ENCODE measurements around the gene DSG3.

DNA sequence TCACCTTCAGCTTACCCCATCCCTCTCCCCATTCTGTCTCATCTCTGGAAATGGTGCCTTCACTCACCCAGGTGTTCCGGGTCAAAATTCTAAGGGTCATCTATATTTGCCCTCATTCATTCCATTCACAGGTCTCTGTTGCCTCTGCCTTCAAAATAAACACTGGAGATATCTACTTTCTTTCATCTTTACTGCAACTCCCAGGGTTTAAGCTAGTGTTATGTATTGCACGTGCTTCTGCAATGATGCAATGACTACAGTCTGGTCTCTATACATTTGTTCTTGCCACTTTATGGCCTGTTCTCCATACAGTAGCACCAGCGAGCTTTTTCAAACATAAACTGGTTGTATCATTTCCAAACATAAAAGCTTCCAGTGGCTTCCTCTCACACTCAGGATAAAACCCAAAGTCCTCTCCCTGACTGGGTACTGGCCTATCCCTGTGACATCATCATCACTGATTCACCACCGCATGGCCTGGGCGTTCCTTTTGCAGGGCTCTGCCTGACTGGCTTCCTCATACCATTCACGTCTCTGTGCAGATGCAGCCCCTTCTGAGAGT lies 64.7 kb downstream of the DSG3 start:
- TF ChIP-seq, protein P1, sequence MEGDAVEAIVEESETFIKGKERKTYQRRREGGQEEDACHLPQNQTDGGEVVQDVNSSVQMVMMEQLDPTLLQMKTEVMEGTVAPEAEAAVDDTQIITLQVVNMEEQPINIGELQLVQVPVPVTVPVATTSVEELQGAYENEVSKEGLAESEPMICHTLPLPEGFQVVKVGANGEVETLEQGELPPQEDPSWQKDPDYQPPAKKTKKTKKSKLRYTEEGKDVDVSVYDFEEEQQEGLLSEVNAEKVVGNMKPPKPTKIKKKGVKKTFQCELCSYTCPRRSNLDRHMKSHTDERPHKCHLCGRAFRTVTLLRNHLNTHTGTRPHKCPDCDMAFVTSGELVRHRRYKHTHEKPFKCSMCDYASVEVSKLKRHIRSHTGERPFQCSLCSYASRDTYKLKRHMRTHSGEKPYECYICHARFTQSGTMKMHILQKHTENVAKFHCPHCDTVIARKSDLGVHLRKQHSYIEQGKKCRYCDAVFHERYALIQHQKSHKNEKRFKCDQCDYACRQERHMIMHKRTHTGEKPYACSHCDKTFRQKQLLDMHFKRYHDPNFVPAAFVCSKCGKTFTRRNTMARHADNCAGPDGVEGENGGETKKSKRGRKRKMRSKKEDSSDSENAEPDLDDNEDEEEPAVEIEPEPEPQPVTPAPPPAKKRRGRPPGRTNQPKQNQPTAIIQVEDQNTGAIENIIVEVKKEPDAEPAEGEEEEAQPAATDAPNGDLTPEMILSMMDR (IDR thresholded peaks at IDR 0.05) = no peak
- no peak for TF ChIP-seq POLR2A (IDR thresholded peaks at IDR 0.05)
